ENCODE results near the gene RANBP9.

Gene RANBP9

DNA sequence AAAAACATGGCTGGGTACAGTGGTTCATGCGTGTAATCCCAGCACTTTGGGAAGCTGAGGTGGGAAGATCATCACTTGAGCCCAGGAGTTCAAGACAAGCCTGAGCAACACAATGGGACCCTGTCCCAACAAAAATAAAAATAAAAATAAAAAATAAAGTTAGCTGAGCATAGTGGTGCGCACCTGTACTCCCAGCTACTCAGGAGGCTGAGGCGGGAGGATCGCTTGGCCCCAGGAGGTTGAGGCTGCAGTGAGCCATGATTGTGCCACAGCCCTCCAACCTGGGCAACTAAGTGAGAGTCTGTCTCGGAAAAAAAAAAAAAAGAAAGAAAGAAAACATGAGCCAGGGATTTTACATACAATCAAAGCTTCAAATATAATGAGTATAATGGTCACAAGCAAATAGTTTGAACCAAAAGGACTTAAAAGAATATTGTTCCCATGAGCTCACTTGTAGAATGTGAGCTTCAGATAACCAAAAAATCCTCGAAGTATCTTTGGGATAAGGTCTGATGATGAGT, 31.1 kb downstream of the RANBP9 start:
- Histone ChIP-seq H3K36me3 (ENCODE audit: control insufficient read depth in 2 of 2, insufficient read depth in 2 of 2, low read length in 2 of 2) (peaks cover 0 to 3% of the 10 kb centered on the region in 2 donors), H3K27me3 (ENCODE audit: control insufficient read depth in 2 of 2, insufficient read depth in 2 of 2, low read length in 2 of 2) (no peaks in the 10 kb centered on the region)

DNA sequence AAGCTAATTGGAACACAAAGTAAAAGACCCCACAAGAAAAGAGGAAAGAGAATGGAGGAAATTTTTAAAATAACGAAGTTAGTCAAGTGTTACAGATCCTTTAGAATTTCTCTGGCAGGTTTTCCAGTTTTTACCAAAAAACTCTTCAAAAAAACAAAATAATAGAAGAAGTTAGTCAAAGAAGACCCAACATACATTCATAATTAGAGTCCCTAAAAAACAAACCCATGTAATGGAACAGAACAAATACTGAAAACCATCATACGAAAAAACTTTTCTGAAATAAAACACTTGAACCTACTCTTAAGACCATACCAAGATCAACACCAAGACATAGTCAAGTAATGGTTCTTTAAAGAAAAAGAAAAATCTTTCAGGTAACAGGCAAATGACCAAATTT, 31.6 kb downstream of the RANBP9 start:
- peaks cover 0 to 3% of the 10 kb centered on the region in 2 donors for H3K36me3 ChIP-seq (ENCODE audit: control insufficient read depth in 2 of 2, insufficient read depth in 2 of 2, low read length in 2 of 2)
- H3K27ac ChIP-seq (ENCODE audit: low read depth in 2 of 2, low read length in 2 of 2), result no peak overlapping the region
- H3K9me3 ChIP-seq (ENCODE audit: control insufficient read depth in 2 of 2, low read length in 2 of 2), result peaks cover 0 to 3% of the 10 kb centered on the region in 2 donors
- no peak overlapping the region for H3K4me3 ChIP-seq (ENCODE audit: low read length in 2 of 2)
- no peak overlapping the region for H3K9ac ChIP-seq (ENCODE audit: low read depth in 1 of 2, low read length in 2 of 2)
- H3K4me1 ChIP-seq (ENCODE audit: control insufficient read depth in 2 of 2, insufficient read depth in 2 of 2, low read length in 2 of 2), result no peaks in the 10 kb centered on the region
- no peaks in the 10 kb centered on the region for H3K27me3 ChIP-seq (ENCODE audit: control insufficient read depth in 2 of 2, insufficient read depth in 2 of 2, low read length in 2 of 2)

More for the DNA sequence above, 31.1 kb downstream of the RANBP9 start:
- Histone ChIP-seq H3K4me3 (ENCODE audit: low read length in 2 of 2) (no peak overlapping the region), H3K4me1 (ENCODE audit: control insufficient read depth in 2 of 2, insufficient read depth in 2 of 2, low read length in 2 of 2) (no peaks in the 10 kb centered on the region), H3K9me3 (ENCODE audit: control insufficient read depth in 2 of 2, low read length in 2 of 2) (peaks cover 0 to 3% of the 10 kb centered on the region in 2 donors), H3K27ac (ENCODE audit: low read depth in 2 of 2, low read length in 2 of 2) (no peak overlapping the region), H3K9ac (ENCODE audit: low read depth in 1 of 2, low read length in 2 of 2) (no peak overlapping the region)

DNA sequence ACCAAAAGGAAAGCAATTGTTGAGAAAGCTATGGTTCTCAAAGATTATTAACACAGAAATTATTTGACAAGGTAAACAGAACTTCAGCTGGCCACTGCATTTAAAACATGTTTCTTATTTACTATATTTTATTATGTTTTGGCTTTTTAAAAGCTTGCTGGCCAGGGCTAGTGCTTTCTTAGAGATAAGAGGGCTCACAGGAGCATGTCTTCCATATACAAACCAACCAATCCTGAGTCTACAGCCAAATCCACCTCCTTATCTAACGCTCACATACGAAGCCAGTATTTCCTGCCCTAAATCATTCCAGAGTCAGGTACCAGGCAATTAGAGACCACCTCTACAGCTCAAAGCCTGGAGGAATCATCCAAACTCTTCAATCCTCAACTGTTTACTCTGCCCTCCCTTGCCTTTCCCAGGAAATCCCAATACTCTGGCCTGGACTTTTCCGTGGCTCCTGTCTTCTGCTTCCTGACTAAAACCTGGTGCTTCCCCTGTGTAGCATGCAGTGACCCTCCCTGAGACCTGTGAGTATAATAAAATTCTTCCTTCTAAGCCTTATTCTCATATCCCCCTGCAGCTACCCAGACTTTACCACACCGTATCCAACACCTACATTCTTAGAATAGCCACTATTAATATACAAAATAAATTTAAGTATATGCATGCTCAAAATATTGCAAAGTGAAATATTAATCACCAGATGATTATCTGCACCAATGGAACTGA, 33.2 kb downstream of the RANBP9 start:
- Histone ChIP-seq H3K4me1 (ENCODE audit: control insufficient read depth in 2 of 2, insufficient read depth in 2 of 2, low read length in 2 of 2) (no peaks in the 10 kb centered on the region), H3K27me3 (ENCODE audit: control insufficient read depth in 2 of 2, insufficient read depth in 2 of 2, low read length in 2 of 2) (no peaks in the 10 kb centered on the region), H3K4me3 (ENCODE audit: low read length in 2 of 2) (no peak overlapping the region), H3K36me3 (ENCODE audit: control insufficient read depth in 2 of 2, insufficient read depth in 2 of 2, low read length in 2 of 2) (no peaks in the 10 kb centered on the region), H3K27ac (ENCODE audit: low read depth in 2 of 2, low read length in 2 of 2) (no peak overlapping the region), H3K9ac (ENCODE audit: low read depth in 1 of 2, low read length in 2 of 2) (no peak overlapping the region), H3K9me3 (ENCODE audit: control insufficient read depth in 2 of 2, low read length in 2 of 2) (peaks cover 0 to 3% of the 10 kb centered on the region in 2 donors)

DNA sequence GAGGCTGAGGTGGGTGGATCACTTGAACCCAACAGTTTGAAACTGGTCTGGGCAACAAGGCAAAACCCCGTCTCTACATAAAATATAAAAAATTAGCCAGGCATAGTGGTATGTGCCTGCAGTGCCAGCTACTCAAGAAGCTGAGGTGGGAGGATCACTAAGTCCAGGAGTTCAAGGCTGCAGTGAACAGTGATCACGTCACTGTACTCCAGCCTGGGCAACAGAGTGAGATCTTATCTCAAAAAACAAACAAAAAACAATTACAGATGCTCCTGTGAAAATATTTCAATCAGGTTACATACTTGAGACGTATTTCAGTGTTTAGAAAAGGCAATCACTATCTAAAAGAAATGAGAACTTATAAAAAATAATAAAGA, 33.8 kb downstream of the RANBP9 start:
- no peak overlapping the region for H3K4me3 ChIP-seq (ENCODE audit: low read length in 2 of 2)
- H3K9ac ChIP-seq (ENCODE audit: low read depth in 1 of 2, low read length in 2 of 2), result no peak overlapping the region
- H3K27me3 ChIP-seq (ENCODE audit: control insufficient read depth in 2 of 2, insufficient read depth in 2 of 2, low read length in 2 of 2), result no peaks in the 10 kb centered on the region
- H3K4me1 ChIP-seq (ENCODE audit: control insufficient read depth in 2 of 2, insufficient read depth in 2 of 2, low read length in 2 of 2), result no peaks in the 10 kb centered on the region
- H3K27ac ChIP-seq (ENCODE audit: low read depth in 2 of 2, low read length in 2 of 2), result no peak overlapping the region
- no peaks in the 10 kb centered on the region for H3K36me3 ChIP-seq (ENCODE audit: control insufficient read depth in 2 of 2, insufficient read depth in 2 of 2, low read length in 2 of 2)
- peaks cover 0 to 3% of the 10 kb centered on the region in 2 donors for H3K9me3 ChIP-seq (ENCODE audit: control insufficient read depth in 2 of 2, low read length in 2 of 2)

DNA sequence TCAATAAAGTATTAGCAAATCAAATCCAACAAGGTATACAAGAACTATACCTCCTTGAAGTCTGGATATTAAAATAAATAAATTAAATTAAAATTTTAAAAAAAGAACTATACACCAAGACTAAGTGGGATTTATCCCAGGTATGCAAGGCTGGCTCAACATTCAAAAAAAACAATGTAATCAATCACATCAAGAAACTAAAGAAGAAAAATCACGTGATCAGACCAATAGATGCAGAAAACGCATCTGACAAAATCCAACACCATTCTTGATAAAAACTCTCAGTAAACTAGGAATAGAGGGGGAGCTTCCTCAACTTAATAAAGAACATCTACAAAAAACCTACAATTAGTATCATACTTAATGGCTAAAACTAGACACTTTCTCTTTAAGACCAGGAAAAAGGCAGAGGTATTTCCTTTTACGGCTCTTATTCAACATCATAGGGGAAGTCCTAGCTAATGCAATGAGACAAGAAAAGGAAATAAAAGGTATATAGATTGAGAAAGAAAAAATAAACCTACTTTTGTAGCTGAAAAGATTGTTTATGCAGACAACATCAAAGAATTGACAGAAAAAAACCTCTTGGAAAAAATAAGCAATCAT, 35.0 kb downstream of the RANBP9 start:
- Histone ChIP-seq H3K4me1 (ENCODE audit: control insufficient read depth in 2 of 2, insufficient read depth in 2 of 2, low read length in 2 of 2) (no peaks in the 10 kb centered on the region), H3K27me3 (ENCODE audit: control insufficient read depth in 2 of 2, insufficient read depth in 2 of 2, low read length in 2 of 2) (no peaks in the 10 kb centered on the region), H3K9me3 (ENCODE audit: control insufficient read depth in 2 of 2, low read length in 2 of 2) (peaks cover 0 to 3% of the 10 kb centered on the region in 2 donors), H3K9ac (ENCODE audit: low read depth in 1 of 2, low read length in 2 of 2) (no peak overlapping the region), H3K27ac (ENCODE audit: low read depth in 2 of 2, low read length in 2 of 2) (no peak overlapping the region), H3K4me3 (ENCODE audit: low read length in 2 of 2) (no peak overlapping the region), H3K36me3 (ENCODE audit: control insufficient read depth in 2 of 2, insufficient read depth in 2 of 2, low read length in 2 of 2) (no peaks in the 10 kb centered on the region)

DNA sequence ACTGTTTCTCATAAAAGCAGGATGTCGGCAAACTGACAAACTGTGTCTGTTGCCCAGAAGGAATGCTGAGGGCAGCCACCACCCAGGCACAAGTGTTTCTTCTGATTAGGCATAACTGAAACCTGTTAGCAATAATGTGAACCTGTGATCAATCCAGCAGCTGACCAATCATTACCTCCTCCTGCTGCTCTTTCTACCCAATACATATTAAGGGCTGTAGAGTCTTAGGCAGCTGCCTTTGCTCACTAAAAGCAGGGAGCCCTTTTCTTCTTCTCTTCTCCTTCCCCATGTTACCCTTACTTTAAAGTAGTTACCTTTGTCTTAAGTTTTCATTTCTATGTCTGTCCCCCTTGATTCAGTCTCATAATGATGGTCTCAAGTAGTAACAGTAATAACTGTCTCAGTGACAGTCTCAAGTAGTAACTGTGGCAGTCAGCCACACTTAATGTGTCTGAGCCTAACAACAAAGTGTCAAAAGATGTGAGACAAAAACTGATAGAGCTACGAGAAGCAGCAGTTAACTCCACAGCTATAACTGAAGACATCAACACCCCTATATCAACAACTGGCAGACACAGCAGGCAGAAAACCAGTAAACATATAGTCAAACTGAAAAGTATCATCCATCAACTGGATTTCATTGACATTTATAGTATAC, 37.0 kb downstream of the RANBP9 start:
- H3K4me1 ChIP-seq (ENCODE audit: control insufficient read depth in 2 of 2, insufficient read depth in 2 of 2, low read length in 2 of 2), result no peaks in the 10 kb centered on the region
- H3K27ac ChIP-seq (ENCODE audit: low read depth in 2 of 2, low read length in 2 of 2), result no peak overlapping the region

DNA sequence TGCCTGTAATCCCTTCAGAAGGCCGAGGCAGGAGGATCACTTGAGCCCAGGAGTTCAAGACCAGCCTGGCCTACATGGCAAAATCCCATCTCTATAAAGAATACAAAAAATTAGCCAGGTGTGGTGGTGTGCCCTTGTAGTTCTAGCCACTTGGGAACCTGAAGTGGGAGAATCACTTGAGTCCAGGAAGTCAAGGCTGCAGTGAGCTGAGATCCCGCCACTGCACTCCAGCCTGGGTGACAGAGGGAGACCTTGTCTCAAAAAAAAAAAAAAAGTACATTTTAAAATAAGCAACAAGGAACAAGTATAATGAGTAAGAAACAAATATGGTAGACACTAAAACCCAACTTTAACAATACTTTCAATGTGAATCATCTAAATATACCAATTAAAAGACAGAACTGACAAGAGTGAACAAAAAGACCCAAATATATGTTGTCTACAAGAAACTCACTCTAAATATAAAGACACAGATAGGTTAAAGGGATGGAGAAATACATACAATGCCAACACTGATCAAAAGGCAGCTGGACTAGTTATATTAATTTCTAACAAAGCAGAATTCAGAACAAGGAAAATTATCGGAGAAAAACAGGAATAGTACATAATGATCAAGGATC, 37.7 kb downstream of the RANBP9 start:
- Histone ChIP-seq H3K27ac (ENCODE audit: low read depth in 2 of 2, low read length in 2 of 2) (no peak overlapping the region), H3K4me1 (ENCODE audit: control insufficient read depth in 2 of 2, insufficient read depth in 2 of 2, low read length in 2 of 2) (no peaks in the 10 kb centered on the region), H3K27me3 (ENCODE audit: control insufficient read depth in 2 of 2, insufficient read depth in 2 of 2, low read length in 2 of 2) (no peaks in the 10 kb centered on the region), H3K36me3 (ENCODE audit: control insufficient read depth in 2 of 2, insufficient read depth in 2 of 2, low read length in 2 of 2) (no peaks in the 10 kb centered on the region), H3K9me3 (ENCODE audit: control insufficient read depth in 2 of 2, low read length in 2 of 2) (peaks cover 0 to 3% of the 10 kb centered on the region in 2 donors), H3K4me3 (ENCODE audit: low read length in 2 of 2) (no peak overlapping the region), H3K9ac (ENCODE audit: low read depth in 1 of 2, low read length in 2 of 2) (no peak overlapping the region)

More for the DNA sequence above, 37.0 kb downstream of the RANBP9 start:
- no peaks in the 10 kb centered on the region for H3K27me3 ChIP-seq (ENCODE audit: control insufficient read depth in 2 of 2, insufficient read depth in 2 of 2, low read length in 2 of 2)
- H3K4me3 ChIP-seq (ENCODE audit: low read length in 2 of 2), result no peak overlapping the region
- peaks cover 0 to 3% of the 10 kb centered on the region in 2 donors for H3K9me3 ChIP-seq (ENCODE audit: control insufficient read depth in 2 of 2, low read length in 2 of 2)
- H3K9ac ChIP-seq (ENCODE audit: low read depth in 1 of 2, low read length in 2 of 2), result no peak overlapping the region
- no peaks in the 10 kb centered on the region for H3K36me3 ChIP-seq (ENCODE audit: control insufficient read depth in 2 of 2, insufficient read depth in 2 of 2, low read length in 2 of 2)

DNA sequence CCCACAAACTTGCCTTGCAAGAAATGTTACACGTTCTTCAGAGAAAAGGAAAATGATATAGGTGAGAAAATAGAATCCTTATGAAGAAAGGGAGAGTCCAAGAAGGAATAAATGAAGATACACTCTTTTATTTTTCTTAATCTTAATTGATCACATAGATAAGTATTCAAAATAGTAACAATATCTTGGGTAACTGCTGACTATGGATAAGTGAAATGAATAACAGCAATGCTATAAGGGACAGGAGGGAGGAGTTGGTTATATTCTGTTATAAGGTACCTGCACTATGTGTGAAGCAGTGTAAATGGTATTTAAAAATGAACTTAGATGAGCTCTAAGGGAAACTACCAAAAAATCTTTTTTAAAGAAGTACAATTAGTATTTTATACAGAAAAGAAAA, 38.3 kb downstream of the RANBP9 start:
- Histone ChIP-seq H3K36me3 (ENCODE audit: control insufficient read depth in 2 of 2, insufficient read depth in 2 of 2, low read length in 2 of 2) (no peaks in the 10 kb centered on the region), H3K9ac (ENCODE audit: low read depth in 1 of 2, low read length in 2 of 2) (no peak overlapping the region), H3K9me3 (ENCODE audit: control insufficient read depth in 2 of 2, low read length in 2 of 2) (peaks cover 0 to 3% of the 10 kb centered on the region in 2 donors), H3K27ac (ENCODE audit: low read depth in 2 of 2, low read length in 2 of 2) (no peak overlapping the region), H3K27me3 (ENCODE audit: control insufficient read depth in 2 of 2, insufficient read depth in 2 of 2, low read length in 2 of 2) (no peaks in the 10 kb centered on the region), H3K4me1 (ENCODE audit: control insufficient read depth in 2 of 2, insufficient read depth in 2 of 2, low read length in 2 of 2) (no peaks in the 10 kb centered on the region), H3K4me3 (ENCODE audit: low read length in 2 of 2) (no peak overlapping the region)

DNA sequence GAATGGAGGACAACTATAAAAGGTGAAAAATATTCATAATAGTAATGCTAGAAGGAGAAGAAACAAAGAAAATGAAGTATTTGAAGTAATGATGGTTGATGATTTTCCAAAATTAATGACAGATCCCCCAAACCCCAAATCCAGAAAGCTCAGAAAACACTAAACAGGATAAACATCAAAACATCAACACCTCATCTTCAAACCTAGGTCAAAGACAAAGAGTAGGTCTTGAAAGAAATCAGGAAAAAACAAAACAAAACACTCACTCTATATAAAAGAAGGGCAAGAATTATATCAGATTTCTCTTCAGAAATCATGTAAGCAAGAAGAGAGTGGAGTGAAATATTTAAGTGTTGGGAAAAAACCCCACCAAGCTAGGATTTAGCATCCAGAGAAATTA, 38.7 kb downstream of the RANBP9 start:
- no peak overlapping the region for H3K9ac ChIP-seq (ENCODE audit: low read depth in 1 of 2, low read length in 2 of 2)
- H3K4me1 ChIP-seq (ENCODE audit: control insufficient read depth in 2 of 2, insufficient read depth in 2 of 2, low read length in 2 of 2), result no peaks in the 10 kb centered on the region
- peaks cover 0 to 3% of the 10 kb centered on the region in 2 donors for H3K9me3 ChIP-seq (ENCODE audit: control insufficient read depth in 2 of 2, low read length in 2 of 2)
- no peaks in the 10 kb centered on the region for H3K27me3 ChIP-seq (ENCODE audit: control insufficient read depth in 2 of 2, insufficient read depth in 2 of 2, low read length in 2 of 2)
- H3K27ac ChIP-seq (ENCODE audit: low read depth in 2 of 2, low read length in 2 of 2), result no peak overlapping the region
- no peaks in the 10 kb centered on the region for H3K36me3 ChIP-seq (ENCODE audit: control insufficient read depth in 2 of 2, insufficient read depth in 2 of 2, low read length in 2 of 2)
- H3K4me3 ChIP-seq (ENCODE audit: low read length in 2 of 2), result no peak overlapping the region
